ENCODE results near the gene MTUS2.
A peak's percentile ranks its signal among the peaks of the same experiment; 100 is the strongest.

MTUS2 gene

DNA sequence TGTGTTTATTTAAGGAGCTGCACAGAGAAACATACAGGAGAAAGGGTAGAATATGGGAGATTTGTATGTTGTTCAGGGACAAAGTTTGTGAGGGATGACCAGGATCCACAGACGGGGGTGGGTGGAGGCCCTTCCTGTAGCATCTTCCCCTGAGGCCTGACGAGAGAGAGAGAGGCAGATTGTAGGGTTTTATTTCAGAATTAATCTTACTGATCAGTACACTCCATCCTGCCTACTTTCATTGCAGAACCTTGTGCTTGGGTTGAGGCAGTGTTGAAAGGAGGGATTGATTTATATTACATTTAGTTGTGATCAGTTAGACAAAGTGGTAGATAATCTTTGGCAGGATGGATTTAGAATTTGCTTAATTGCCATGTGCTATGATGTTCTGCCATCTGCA lies 39.6 kb downstream of the MTUS2 start:
- DNase-seq = no peak

DNA sequence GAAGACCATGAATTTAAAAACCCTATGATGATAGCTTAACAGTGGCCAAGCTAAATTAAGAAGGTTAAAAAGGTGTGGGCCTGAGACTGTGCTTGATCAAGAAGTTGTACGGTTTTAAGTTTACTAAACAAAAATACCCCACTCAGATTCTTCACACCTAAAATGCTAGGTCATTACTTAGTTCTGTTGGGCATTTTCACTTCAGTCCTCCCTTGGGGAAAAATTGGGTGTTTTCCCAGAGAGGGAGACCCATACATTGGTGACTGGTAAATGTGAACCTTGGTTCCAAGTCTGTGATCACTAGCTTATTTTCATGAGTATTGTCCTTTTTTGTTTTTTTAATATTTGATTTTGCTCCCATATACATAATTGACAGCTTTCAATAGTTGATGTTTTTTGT lies 44.4 kb downstream of the MTUS2 start:
- no peak for DNase-seq

DNA sequence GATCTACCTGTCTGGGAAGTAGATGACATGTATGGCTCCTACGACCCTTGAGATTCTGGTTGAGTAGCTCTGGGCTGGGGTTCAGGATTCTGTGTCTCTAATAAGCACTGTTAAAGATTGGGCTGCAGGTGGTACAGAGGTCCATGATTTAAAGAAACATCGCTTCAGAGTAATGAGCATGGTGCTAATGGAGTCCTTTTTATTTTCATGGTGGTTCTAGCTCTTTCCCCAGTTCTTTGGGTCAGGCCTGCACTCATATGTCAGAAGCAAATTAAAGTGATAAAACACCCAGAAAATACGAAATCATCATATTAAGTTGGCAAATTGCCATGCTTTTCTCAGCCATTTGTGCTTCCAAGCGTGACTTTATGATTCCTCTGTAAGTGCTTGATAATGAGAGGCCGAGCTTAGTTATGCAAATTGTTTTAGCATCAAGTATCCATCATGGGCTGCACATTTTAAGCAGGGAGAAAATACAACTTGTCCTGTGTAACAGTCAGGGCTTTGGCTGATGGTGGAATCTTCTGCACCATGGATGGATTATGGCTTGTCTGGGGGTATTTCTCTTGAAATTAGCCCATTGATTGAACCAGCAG lies 45.1 kb downstream of the MTUS2 start:
- no peak for DNase-seq

GRCh38 chr13:28865951-28866350 lies 45.8 kb downstream of the MTUS2 start:
- no peak for DNase-seq

DNA sequence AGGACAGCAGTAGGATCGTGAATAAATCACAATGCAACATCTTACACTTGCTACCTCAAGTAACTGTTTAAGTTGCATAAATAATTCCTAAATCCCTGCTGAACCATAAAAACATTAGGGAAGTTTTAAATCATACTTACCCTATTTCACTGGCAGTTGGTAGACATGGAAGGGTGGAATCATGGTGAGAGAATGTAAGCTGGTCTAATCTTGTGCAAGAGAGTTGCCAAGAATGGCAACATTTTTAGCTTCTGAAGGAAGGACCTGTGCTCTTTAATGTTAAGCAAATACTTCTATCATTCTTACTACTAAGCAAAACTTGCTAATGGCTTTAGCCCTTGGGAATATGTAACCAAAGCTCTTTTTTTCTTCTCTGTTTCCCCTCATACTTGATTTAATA lies 46.8 kb downstream of the MTUS2 start:
- no peak for DNase-seq

GRCh38 chr13:28867564-28867963 lies 47.4 kb downstream of the MTUS2 start:
- DNase-seq = no peak

DNA sequence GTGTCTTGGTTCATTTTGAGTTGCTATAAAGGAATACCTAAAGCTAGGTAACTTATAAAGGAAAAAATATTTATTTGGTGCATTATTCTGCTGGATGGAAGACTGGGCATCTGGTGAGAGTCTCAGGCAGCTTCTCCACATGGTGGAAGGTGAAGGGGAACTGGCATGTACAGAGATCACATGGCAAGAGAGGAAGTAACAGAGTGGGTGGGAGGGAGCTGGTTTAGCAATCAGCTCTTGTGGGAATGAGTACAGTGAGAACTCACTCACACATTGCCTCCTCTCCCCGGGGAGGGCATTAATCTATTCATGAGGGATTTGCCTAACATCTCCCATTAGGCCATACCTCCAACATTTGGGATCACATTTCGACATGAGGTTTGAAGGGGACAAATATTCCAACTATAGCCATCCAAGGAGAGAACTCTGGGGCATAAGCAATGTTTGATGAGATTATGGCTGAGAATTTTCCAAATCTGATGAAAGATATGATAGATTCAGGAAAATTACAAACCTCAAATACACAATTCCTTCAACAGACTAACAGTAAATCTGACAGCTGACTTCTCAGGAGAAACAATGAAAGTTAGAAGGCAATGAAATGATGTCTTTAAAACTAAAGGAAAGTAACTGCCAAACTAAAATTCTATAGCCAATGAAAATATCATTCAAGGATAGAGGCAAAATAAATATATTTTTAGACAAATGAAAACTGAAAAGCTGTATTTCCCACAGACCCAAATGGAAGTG lies 52.5 kb downstream of the MTUS2 start:
- no peak for DNase-seq

DNA sequence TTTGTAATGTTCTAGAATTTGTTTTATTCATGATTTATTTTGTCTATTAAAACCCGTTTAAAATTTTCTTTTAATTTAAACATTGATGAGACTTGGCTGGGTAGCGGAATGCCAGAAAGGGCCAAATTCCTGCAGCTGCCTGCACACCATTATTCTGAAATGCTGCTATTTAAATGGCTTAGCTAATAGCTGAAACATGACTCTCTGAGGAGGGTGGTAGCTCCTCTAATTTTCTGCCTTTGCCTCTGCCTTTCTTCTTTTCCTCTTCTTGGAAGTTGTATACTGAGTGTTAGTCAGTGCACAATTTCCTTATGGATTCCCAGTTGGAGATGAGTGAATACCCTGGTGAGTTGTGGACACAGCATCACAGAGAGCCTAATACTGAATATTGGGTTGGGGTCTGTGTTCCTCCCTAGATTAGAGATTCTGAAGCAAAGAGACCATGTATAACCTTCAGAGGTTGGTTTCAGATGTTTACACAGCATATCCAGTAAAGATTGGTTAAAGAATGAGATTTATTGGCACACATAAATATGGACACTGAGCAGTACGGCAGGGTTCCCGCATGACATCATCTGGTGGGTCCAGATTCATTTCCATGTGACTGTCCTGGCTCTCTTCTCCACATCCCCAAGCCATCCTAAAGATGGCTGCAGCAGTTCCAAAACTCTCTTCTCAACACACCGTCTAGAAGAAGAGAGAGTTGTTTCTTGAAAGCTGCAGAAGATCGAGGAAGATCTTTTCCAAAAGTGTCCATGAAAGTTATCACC lies 55.9 kb downstream of the MTUS2 start:
- no peak for DNase-seq

GRCh38 chr13:28877408-28877807 lies 57.3 kb downstream of the MTUS2 start:
- DNase-seq = no peak

- DNase-seq = no peak
These were observed 65.0 kb downstream of the MTUS2 start for GRCh38 chr13:28885181-28885580.

GRCh38 chr13:28889086-28889732 lies 69.1 kb downstream of the MTUS2 start:
- DNase-seq = no peak

GRCh38 chr13:28890712-28891111 lies 70.6 kb downstream of the MTUS2 start:
- no peak for DNase-seq

GRCh38 chr13:28918030-28918429 lies 97.9 kb downstream of the MTUS2 start:
- DNase-seq = no peak

DNA sequence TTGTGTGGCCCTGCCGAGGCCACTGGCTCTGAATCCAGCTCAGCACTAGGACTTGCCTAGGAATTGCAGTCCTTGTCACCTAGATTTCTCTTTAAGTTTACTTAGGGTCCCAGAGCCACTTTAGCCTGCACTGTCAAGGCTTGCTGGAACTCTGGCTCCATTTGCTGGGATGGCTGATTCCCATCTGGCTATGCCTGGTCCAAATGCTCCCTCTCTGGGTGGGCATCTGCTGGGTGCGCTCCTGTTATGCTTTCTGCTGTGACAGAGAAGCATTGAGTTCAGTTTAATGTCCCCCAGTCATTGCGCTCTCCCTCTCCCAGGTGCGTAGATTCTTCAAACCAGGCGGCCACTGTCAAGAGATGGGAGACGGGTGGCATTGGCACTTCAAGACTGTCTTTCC lies 102.2 kb downstream of the MTUS2 start:
- no peak for DNase-seq

- DNase-seq = no peak
These were observed 115.0 kb downstream of the MTUS2 start for GRCh38 chr13:28935104-28935503.

GRCh38 chr13:28942906-28943305 lies 122.8 kb downstream of the MTUS2 start:
- no peak for DNase-seq

DNA sequence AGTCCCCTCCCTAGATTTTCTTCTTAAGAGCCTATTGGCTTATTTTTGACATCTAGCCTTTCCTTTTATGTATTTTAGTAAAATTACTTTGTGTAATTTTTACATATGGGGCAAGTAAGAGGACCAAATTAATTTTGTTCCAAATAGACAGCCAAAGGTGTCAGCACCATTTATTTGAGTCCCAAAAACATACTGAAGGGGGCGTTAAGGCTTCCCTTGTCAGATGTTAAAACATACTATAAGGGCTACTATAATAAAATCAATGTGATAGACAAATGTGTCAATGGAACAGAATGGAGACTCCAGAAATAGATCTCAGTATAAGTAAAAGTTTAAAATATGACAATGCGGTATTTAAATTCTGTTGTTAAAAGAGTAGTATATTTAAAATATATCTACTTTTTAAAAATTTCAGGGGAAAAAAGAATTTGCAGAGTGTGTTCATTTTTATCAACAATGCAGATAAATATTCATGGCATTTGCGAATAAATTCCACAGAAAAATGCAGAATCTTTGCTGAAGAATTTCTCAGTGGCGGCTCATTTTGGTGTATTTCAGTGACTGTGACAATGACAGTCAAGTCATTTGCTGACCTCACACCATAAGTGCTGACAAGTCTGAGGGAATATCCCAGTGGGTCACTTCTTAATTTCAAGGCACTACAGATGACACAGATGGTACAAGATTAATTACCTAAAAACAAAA lies 133.7 kb downstream of the MTUS2 start:
- peak; percentile 2 for DNase-seq

- DNase-seq = no peak
These were observed 134.2 kb downstream of the MTUS2 start for GRCh38 chr13:28954419-28954725.

DNA sequence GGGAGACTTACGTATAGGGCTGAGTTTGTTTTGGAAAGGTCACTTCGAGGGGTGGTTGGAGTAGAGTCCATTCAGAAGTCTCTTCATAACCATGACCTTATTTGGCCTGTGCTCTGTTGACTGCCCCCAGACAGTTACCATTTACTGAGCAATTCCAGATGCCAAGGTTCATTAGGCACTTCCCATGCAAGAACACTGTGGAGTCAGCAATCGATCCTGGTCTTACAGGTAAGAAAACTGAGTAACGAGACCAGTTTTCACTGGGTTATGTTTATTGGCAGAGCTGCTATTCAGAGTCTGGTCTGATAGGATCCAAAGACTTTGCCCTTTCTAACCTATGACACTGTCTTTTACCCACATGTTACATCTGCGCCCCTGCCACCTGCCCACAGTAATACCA lies 134.7 kb downstream of the MTUS2 start:
- DNase-seq = no peak

DNA sequence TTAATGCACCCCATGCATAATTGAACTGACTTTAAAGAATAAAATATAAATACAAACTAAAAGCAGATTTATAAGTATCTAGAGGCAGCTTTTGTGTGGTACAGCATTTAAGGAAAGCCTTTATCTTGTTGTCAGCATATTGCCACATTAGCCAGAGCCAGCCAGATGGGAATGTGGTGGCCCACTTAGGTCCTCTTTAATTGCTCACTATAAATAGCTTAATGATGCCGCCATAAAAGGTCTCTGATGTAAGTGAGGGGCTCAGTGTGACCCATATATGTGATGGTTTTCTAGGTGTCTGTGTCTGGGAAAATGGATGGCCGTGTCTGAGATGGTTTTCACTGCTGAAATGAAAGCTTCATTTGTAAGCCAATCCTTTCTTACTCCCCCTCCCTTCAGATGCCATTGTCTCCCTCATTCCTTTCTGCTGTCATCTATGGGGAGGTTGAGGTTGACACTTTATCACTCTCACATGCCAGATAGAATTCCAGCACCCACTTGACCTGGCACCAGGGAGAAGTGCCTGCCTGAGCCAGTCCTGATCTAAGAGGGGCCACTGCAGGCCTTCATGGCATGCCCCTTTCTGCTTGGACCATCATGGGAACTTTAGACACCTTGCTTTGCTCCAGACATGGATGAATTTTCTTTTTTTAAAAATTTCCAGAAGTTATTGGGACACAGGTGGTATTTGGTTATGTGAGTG lies 135.3 kb downstream of the MTUS2 start:
- DNase-seq = no peak

GRCh38 chr13:28958018-28958417 lies 137.9 kb downstream of the MTUS2 start:
- no peak for DNase-seq

GRCh38 chr13:28958441-28958840 lies 138.3 kb downstream of the MTUS2 start:
- DNase-seq = no peak

- no peak for DNase-seq
These were observed 143.9 kb downstream of the MTUS2 start for GRCh38 chr13:28964052-28964451.
